CD4-positive, alpha-beta memory T cell (primary cell): Measurements from ENCODE around the gene EME2. TPM values are rescaled to one million over a fixed set of nuclear protein-coding genes. Genes with fewer than 3 reads are reported as not detected.

ENCODE experiments used
- CTCF ChIA-PET: fragments of 350-600 bp; sonication (Branson Sonifier 250); formaldehyde crosslinking; loops from one replicate; lab custom pipeline; 2021; ENCODE audit warnings: inconsistent platforms; ENCODE audit not compliant: partially characterized antibody; lab: Charles Lee
- POLR2A ChIA-PET: fragments of 350-600 bp; sonication (Branson Sonifier 250); formaldehyde crosslinking; loops from one replicate; lab custom pipeline; 2021; ENCODE audit not compliant: partially characterized antibody; lab: Charles Lee
- DNase-seq, 5 donors: peaks; one replicate each; pipeline versions ENCODE4 v3.0.0 to v3.0.0-alpha.2; 2020 to 2022; ENCODE audit warnings: mixed read lengths in 1 of 5
- H3K27ac ChIP-seq: one replicate; pipeline ENCODE4 v1.7.0; 2013; ENCODE audit warnings: low read depth, low read length
- H3K27me3 ChIP-seq: 2 replicates; pipeline ENCODE4 v1.7.0; 2013; ENCODE audit warnings: mild to moderate bottlenecking, low read length, moderate library complexity; ENCODE audit not compliant: insufficient read depth
- H3K36me3 ChIP-seq: 2 replicates; pipeline ENCODE4 v1.7.0; 2013; ENCODE audit warnings: mild to moderate bottlenecking, low read length, moderate library complexity; ENCODE audit not compliant: insufficient read depth
- H3K4me1 ChIP-seq: 2 replicates; pipeline ENCODE4 v1.7.0; 2013; ENCODE audit warnings: mild to moderate bottlenecking, low read length, moderate library complexity; ENCODE audit not compliant: insufficient read depth
- H3K4me3 ChIP-seq, 2 donors: one replicate each; pipeline ENCODE4 v1.7.0; 2013; ENCODE audit warnings: low read length in 2 of 2, mild to moderate bottlenecking in 1 of 2
- H3K9me3 ChIP-seq, 2 donors: one replicate each; pipeline ENCODE4 v1.7.0; 2013; ENCODE audit warnings: low read length in 2 of 2, control low read depth in 1 of 2; ENCODE audit not compliant: control insufficient read depth in 1 of 2
- H3K27ac Mint-ChIP-seq, 7 donors: one replicate each; pipeline ENCODE4 v1.8.0; 2020 to 2021; ENCODE audit warnings: mixed read lengths in 7 of 7, mild to moderate bottlenecking in 6 of 7, inconsistent platforms in 3 of 7, moderate library complexity in 3 of 7
- H3K27me3 Mint-ChIP-seq, 2 donors: one replicate each; pipeline ENCODE4 v1.8.0; 2020 to 2021; ENCODE audit warnings: mixed read lengths in 2 of 2
- H3K36me3 Mint-ChIP-seq, 2 donors: one replicate each; pipeline ENCODE4 v1.8.0; 2020 to 2021; ENCODE audit warnings: mixed read lengths in 2 of 2, inconsistent platforms in 1 of 2, mild to moderate bottlenecking in 1 of 2
- H3K4me1 Mint-ChIP-seq, 4 donors: one replicate each; pipeline ENCODE4 v1.8.0; 2020 to 2021; ENCODE audit warnings: mixed read lengths in 4 of 4, mild to moderate bottlenecking in 1 of 4
- H3K4me3 Mint-ChIP-seq, 8 donors: one replicate each; pipeline ENCODE4 v1.8.0; 2020 to 2021; ENCODE audit warnings: mixed read lengths in 8 of 8, mild to moderate bottlenecking in 7 of 8, moderate library complexity in 6 of 8, inconsistent platforms in 3 of 8
- H3K9me3 Mint-ChIP-seq, 8 donors: one replicate each; pipeline ENCODE4 v1.8.0; 2020 to 2021; ENCODE audit warnings: mixed read lengths in 8 of 8, mild to moderate bottlenecking in 5 of 8, inconsistent platforms in 3 of 8, moderate library complexity in 1 of 8
- intact Hi-C: fragments of 100-400 bp; cut with micrococcal nuclease; formaldehyde crosslinking; loops from one replicate; pipeline ENCODE4 v1.15.1; 2023
- polyA plus RNA-seq, 2 donors: library from polyadenylated mRNA; unstranded; fragments of 300-500 nt; fragmentation: Illumina TruSeq; gene quantifications; one replicate each; pipeline ENCODE4 v1.2.3, GENCODE V29; 2021
- total RNA-seq, 2 experiments: library from RNA; stranded (reverse); gene quantifications; one replicate each; pipeline ENCODE4 v1.2.3, GENCODE V29; 2021

The EME2 gene
- total and polyA plus RNA-seq, 4 experiments from 2014 or later = 0.30 to 33.1 (median 17.2) TPM

- Mint-ChIP-seq H3K4me3 (peak overlapping the region; percentile 69 to 85 (median 76)), H3K27ac (peak overlapping the region; percentile 50 to 82 (median 68)), H3K4me1 (peaks cover 9 to 32% (median 15%) of the 10 kb centered on the region in 4 donors), H3K27me3 (no peaks in the 10 kb centered on the region), H3K9me3 (no peaks in the 10 kb centered on the region), H3K36me3 (peaks cover 4 to 22% of the 10 kb centered on the region in 2 donors)
- intact Hi-C loops = loop anchor here (2.0 to 5.0 kb wide), 2 partner anchors 64 to 762 kb away; partner anchors contain the start of genes CEMP1 and MAPK8IP3
- Histone ChIP-seq H3K36me3 (no peaks in the 10 kb centered on the region), H3K9me3 (no peaks in the 10 kb centered on the region), H3K27ac (peak overlapping the region; percentile 72), H3K27me3 (no peaks in the 10 kb centered on the region), H3K4me1 (peaks cover 29% of the 10 kb centered on the region), H3K4me3 (peak overlapping the region in 1 of 2 donors; percentile 45)
- peak; percentile 38 to 76 (median 48) for DNase-seq
- ChIA-PET CTCF (no interaction called here), POLR2A (interaction anchor here (1.6 to 11.4 kb wide), 6 partner anchors 10 to 160 kb away, joined by 4 to 185 read pairs (median 24); partner anchors contain the start of genes FAHD1, HAGH, MAPK8IP3 and NUBP2)
Observed at GRCh38 chr16:1770328-1771187, 2.1 kb upstream of the EME2 start.

DNA sequence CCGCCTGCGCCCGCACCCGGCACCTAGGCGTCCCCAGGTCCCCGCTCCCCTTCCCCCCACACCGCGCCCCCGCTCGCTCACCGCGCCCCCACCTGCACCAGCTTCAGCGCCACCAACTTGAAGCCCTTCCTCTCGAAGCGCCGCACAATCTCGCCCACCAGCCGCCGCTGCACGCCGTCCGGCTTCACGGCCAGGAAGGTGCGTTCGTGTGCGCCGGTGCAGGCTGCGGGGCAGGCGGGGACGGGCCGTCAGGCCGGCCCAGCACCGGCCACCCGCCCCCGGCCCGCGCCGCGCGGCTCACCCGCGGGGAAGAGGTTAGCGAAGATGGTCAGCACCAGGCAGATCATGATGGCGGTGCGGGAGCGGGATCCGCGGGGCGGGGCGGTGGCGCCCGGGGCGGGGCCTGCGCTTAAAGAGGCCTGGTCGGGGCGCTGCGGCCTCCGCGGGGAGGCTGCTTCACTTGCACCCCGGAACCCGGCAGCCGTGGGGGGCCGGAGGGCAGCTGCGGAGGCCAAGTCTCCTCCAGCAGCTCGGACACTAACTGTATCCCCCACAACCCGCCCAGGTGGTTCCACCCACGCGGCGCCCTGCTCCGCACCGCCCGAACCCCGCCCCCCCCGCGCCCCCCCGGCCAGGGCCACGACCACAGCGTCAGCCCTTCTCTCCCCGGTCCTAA, 1.3 kb upstream of the EME2 start, which contains the start of gene NME3:
Gene NME3, minus strand, starts transcription at position 356 of the 676 bp plus-strand sequence. Its CDS starts 9 bp downstream, at position 347.
- H3K27ac Mint-ChIP-seq = peak within 1 kb of the TSS; percentile 90 to 97 (median 95)
- intact Hi-C loops = loop anchor here (2.0 to 5.0 kb wide), 2 partner anchors 65 to 761 kb away; partner anchors contain the start of genes CEMP1 and MAPK8IP3
- Histone ChIP-seq H3K27me3 (no peaks in the 10 kb centered on the region), H3K36me3 (no peaks in the 10 kb centered on the region), H3K9me3 (no peaks in the 10 kb centered on the region), H3K4me1 (peaks cover 29% of the 10 kb centered on the region), H3K27ac (peak within 1 kb of the TSS; percentile 72), H3K4me3 (peak within 1 kb of the TSS; percentile 45 to 88)
- H3K9me3 Mint-ChIP-seq = no peaks in the 10 kb centered on the region
- no peaks in the 10 kb centered on the region for H3K27me3 Mint-ChIP-seq
- DNase-seq = peak; percentile 68 to 79 (median 72)
- ChIA-PET POLR2A (interaction anchor here (1.0 to 11.4 kb wide), 10 partner anchors 9 to 1007 kb away, joined by 3 to 185 read pairs (median 6); partner anchors contain the start of genes FAHD1, HAGH, MAPK8IP3 and NUBP2), CTCF (interaction anchor here (2.3 kb wide), 1 partner anchor 11 kb away, joined by 16 read pairs; the partner anchor contains the start of genes NUBP2 and SPSB3)
- peak within 1 kb of the TSS; percentile 85 to 98 (median 96) for H3K4me3 Mint-ChIP-seq
- H3K4me1 Mint-ChIP-seq = peaks cover 9 to 32% (median 15%) of the 10 kb centered on the region in 4 donors
- H3K36me3 Mint-ChIP-seq = peaks cover 4 to 23% of the 10 kb centered on the region in 2 donors

DNA sequence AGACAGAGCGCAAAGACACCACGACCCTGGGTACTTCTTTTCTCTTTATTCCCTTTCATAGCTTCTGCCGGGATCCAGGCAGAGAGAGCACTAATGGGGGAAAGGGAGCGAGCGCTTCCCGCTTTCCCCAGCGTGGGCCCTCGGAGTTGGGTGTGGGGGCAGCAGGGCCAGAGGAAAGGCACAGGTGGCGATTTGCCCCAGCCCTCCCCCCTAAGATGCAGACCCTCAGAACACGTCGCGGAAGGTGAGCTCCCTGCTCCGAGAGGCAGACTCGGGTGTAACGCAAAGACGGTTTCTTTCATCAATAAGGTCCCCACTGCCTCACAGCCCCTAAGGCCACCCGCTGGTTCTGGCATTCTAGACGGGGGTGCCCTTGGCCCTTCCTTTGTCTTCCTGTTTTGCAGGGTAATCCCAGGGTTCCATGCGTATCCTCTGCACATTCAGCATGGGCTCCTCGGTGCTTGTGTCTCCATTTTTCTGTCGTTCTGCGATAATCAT, 697 bp upstream of the EME2 start:
- H3K36me3 Mint-ChIP-seq = peaks cover 4 to 26% of the 10 kb centered on the region in 2 donors
- Histone ChIP-seq H3K27ac (peak overlapping the region; percentile 72), H3K9me3 (no peaks in the 10 kb centered on the region), H3K4me1 (peaks cover 29% of the 10 kb centered on the region), H3K4me3 (peak overlapping the region; percentile 45 to 88), H3K27me3 (no peaks in the 10 kb centered on the region), H3K36me3 (peaks cover 5% of the 10 kb centered on the region)
- H3K4me3 Mint-ChIP-seq = peak overlapping the region; percentile 85 to 98 (median 96)
- intact Hi-C loops = loop anchor here (2.0 to 5.0 kb wide), 3 partner anchors 55 to 760 kb away; partner anchors contain the start of genes CEMP1, FAHD1, HAGH and MAPK8IP3
- no peak for DNase-seq
- H3K27ac Mint-ChIP-seq = peak overlapping the region; percentile 90 to 97 (median 95)
- ChIA-PET POLR2A (interaction anchor here (1.0 to 11.4 kb wide), 13 partner anchors 8 to 1006 kb away, joined by 3 to 185 read pairs (median 4); partner anchors contain the start of genes FAHD1, HAGH, MAPK8IP3 and NUBP2), CTCF (interaction anchor here (2.3 kb wide), 1 partner anchor 11 kb away, joined by 16 read pairs; the partner anchor contains the start of genes NUBP2 and SPSB3)
- no peaks in the 10 kb centered on the region for H3K9me3 Mint-ChIP-seq
- H3K27me3 Mint-ChIP-seq = no peaks in the 10 kb centered on the region
- H3K4me1 Mint-ChIP-seq = peaks cover 11 to 32% (median 15%) of the 10 kb centered on the region in 4 donors

GRCh38 chr16:1772908-1773702, 495 bp downstream of the EME2 start, which contains the start of gene MRPS34:
MRPS34 (minus strand) TSS chr16:1773134; CDS start chr16:1773119, 15 bp downstream.
- H3K36me3 Mint-ChIP-seq = peaks cover under 1 to 19% of the 10 kb centered on the region in 2 donors
- CTCF ChIA-PET = interaction anchor here (1.7 to 2.3 kb wide), 2 partner anchors 9 to 10 kb away, joined by 16 read pairs; partner anchors contain the start of genes NUBP2 and SPSB3
- H3K4me1 ChIP-seq = peaks cover 29% of the 10 kb centered on the region
- POLR2A ChIA-PET = interaction anchor here (0.8 to 11.4 kb wide), 12 partner anchors 7 to 1005 kb away, joined by 3 to 185 read pairs (median 4); partner anchors contain the start of genes FAHD1, HAGH, JPT2 and MAPK8IP3
- peak; percentile 72 to 78 (median 74) for DNase-seq
- H3K9me3 Mint-ChIP-seq = no peaks in the 10 kb centered on the region
- peak within 1 kb of the TSS; percentile 85 to 98 (median 96) for H3K4me3 Mint-ChIP-seq
- H3K27me3 ChIP-seq = no peaks in the 10 kb centered on the region
- no peaks in the 10 kb centered on the region for H3K27me3 Mint-ChIP-seq
- peaks cover 11 to 32% (median 15%) of the 10 kb centered on the region in 4 donors for H3K4me1 Mint-ChIP-seq
- H3K27ac ChIP-seq = peak within 1 kb of the TSS; percentile 72
- H3K4me3 ChIP-seq = peak within 1 kb of the TSS; percentile 45 to 88
- intact Hi-C loops = loop anchor here (1.0 to 5.0 kb wide), 4 partner anchors 9 to 759 kb away; partner anchors contain the start of genes CEMP1, FAHD1, HAGH and NUBP2
- no peaks in the 10 kb centered on the region for H3K9me3 ChIP-seq
- H3K27ac Mint-ChIP-seq = peak within 1 kb of the TSS; percentile 90 to 97 (median 95)
- peaks cover 5% of the 10 kb centered on the region for H3K36me3 ChIP-seq

- CTCF ChIA-PET = interaction anchor here (0.9 to 1.7 kb wide), 2 partner anchors 9 to 30 kb away, joined by 3 to 16 read pairs; partner anchors contain the start of genes NUBP2 and SPSB3
- H3K27me3 ChIP-seq = no peaks in the 10 kb centered on the region
- H3K27ac ChIP-seq = peak overlapping the region; percentile 72
- Mint-ChIP-seq H3K4me3 (peak overlapping the region; percentile 78 to 97 (median 83)), H3K36me3 (peaks cover 0 to 19% of the 10 kb centered on the region in 2 donors), H3K9me3 (no peaks in the 10 kb centered on the region), H3K27ac (peak overlapping the region in 6 of 7 donors; percentile 48 to 90 (median 84)), H3K4me1 (peaks cover 11 to 32% (median 15%) of the 10 kb centered on the region in 4 donors), H3K27me3 (no peaks in the 10 kb centered on the region)
- H3K4me1 ChIP-seq = peaks cover 29% of the 10 kb centered on the region
- peak overlapping the region; percentile 45 to 73 for H3K4me3 ChIP-seq
- no peak for DNase-seq
- intact Hi-C loops = loop anchor here (1.0 to 5.0 kb wide), 4 partner anchors 8 to 758 kb away; partner anchors contain the start of genes CEMP1, FAHD1, HAGH and NUBP2
- no peaks in the 10 kb centered on the region for H3K9me3 ChIP-seq
- POLR2A ChIA-PET = interaction anchor here (1.1 to 11.4 kb wide), 6 partner anchors 6 to 191 kb away, joined by 3 to 185 read pairs (median 20); partner anchors contain the start of genes FAHD1, HAGH, MAPK8IP3 and NUBP2
- H3K36me3 ChIP-seq = peaks cover 5% of the 10 kb centered on the region
Observed at GRCh38 chr16:1773703-1774447, 1.3 kb downstream of the EME2 start.
